ENCODE measurements around the gene BASP1.

BASP1 gene

DNA sequence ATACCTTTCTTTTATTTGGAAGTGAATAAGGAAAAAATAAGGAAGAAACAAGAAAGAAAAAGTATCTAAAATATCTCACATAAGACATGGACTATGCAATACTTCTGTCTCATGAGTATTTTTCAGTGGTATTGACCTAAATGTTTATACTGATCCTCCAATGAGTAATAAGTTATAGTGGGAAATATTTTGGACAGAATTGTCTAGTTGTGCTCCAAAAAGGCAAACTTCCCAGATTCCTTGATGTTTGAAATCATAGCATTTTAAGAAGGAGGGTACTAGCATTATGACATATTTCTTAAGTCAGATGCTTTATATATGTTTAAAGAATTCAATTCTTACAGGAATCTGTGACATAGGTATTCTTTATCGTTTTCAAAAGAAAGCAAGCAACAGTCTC lies 34.5 kb upstream of the BASP1 start:
- POLR2A ChIA-PET = no interaction called here

DNA sequence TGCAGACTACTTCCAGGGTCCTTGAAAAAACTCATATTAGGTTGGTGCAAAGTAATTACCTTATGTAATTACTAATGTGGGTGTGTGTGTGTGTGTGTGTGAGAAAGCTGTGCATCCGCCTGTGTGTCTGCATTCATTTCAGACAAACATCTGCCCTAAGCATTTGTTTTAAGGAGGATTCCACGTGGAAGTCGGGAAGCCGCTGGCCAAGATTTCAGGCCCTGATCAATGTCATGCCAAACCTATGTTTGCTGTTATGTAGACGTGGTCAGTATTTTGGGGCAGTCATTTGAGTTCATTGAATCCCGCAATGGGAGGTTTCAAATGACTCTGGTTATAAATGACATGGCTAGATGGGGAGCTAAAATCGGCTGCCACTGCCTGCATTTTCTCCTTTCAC lies 33.6 kb upstream of the BASP1 start:
- no peak overlapping the region for H3K27ac ChIP-seq (ENCODE audit: extremely low read depth, low read depth, low read length)
- ChIA-PET POLR2A (no interaction called here), CTCF (interaction anchor here (1.5 kb wide), 1 partner anchor 245 kb away, joined by 5 read pairs; no protein-coding TSS in a partner anchor)
- no peaks in the 10 kb centered on the region for H3K4me1 ChIP-seq (ENCODE audit: control insufficient read depth, insufficient read depth, low read length)
- H3K9me3 ChIP-seq (ENCODE audit: control insufficient read depth, insufficient read depth, low read depth, low read length) = no peaks in the 10 kb centered on the region
- H3K4me3 ChIP-seq (ENCODE audit: low read depth, low read length) = no peak overlapping the region
- TF ChIP-seq ZNF202 (tag by site-specific recombination; IDR thresholded peaks at IDR 0.05; ENCODE audit: borderline replicate concordance) (no peak), GLI2 (tag by site-specific recombination; IDR thresholded peaks at IDR 0.05; ENCODE audit: borderline replicate concordance, low read depth) (no peak), ZNF133 (tag by site-specific recombination; IDR thresholded peaks at IDR 0.05) (no peak), ZNF23 (tag by site-specific recombination; IDR thresholded peaks at IDR 0.05; ENCODE audit: borderline replicate concordance) (no peak), ZNF664 (tag by site-specific recombination; IDR thresholded peaks at IDR 0.05) (no peak), ZBTB1 (tag by site-specific recombination; IDR thresholded peaks at IDR 0.05) (no peak), ZNF48 (tag by site-specific recombination; IDR thresholded peaks at IDR 0.05) (no peak), ZNF747 (tag by site-specific recombination; IDR thresholded peaks at IDR 0.05) (no peak), ZNF391 (tag by site-specific recombination; IDR thresholded peaks at IDR 0.05; ENCODE audit: borderline replicate concordance, low read depth) (no peak)
- TF ChIP-seq, protein P1, sequence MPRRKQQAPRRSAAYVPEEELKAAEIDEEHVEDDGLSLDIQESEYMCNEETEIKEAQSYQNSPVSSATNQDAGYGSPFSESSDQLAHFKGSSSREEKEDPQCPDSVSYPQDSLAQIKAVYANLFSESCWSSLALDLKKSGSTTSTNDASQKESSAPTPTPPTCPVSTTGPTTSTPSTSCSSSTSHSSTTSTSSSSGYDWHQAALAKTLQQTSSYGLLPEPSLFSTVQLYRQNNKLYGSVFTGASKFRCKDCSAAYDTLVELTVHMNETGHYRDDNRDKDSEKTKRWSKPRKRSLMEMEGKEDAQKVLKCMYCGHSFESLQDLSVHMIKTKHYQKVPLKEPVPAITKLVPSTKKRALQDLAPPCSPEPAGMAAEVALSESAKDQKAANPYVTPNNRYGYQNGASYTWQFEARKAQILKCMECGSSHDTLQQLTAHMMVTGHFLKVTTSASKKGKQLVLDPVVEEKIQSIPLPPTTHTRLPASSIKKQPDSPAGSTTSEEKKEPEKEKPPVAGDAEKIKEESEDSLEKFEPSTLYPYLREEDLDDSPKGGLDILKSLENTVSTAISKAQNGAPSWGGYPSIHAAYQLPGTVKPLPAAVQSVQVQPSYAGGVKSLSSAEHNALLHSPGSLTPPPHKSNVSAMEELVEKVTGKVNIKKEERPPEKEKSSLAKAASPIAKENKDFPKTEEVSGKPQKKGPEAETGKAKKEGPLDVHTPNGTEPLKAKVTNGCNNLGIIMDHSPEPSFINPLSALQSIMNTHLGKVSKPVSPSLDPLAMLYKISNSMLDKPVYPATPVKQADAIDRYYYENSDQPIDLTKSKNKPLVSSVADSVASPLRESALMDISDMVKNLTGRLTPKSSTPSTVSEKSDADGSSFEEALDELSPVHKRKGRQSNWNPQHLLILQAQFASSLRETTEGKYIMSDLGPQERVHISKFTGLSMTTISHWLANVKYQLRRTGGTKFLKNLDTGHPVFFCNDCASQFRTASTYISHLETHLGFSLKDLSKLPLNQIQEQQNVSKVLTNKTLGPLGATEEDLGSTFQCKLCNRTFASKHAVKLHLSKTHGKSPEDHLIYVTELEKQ (tag by site-specific recombination; IDR thresholded peaks at IDR 0.05; ENCODE audit: borderline replicate concordance) = no peak
- TF ChIP-seq, protein P2, sequence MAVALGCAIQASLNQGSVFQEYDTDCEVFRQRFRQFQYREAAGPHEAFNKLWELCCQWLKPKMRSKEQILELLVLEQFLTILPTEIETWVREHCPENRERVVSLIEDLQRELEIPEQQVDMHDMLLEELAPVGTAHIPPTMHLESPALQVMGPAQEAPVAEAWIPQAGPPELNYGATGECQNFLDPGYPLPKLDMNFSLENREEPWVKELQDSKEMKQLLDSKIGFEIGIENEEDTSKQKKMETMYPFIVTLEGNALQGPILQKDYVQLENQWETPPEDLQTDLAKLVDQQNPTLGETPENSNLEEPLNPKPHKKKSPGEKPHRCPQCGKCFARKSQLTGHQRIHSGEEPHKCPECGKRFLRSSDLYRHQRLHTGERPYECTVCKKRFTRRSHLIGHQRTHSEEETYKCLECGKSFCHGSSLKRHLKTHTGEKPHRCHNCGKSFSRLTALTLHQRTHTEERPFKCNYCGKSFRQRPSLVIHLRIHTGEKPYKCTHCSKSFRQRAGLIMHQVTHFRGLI (tag by site-specific recombination; IDR thresholded peaks at IDR 0.05) = no peak
- H3K36me3 ChIP-seq (ENCODE audit: control insufficient read depth in 2 of 2, insufficient read depth in 1 of 2, low read length in 2 of 2) = no peaks in the 10 kb centered on the region

More for the DNA sequence above, 34.5 kb upstream of the BASP1 start:
- CTCF ChIA-PET = interaction anchor here (0.7 to 3.8 kb wide), 4 partner anchors 8 to 1098 kb away, joined by 3 to 40 read pairs (median 4); no protein-coding TSS in a partner anchor
- Histone ChIP-seq H3K9me3 (ENCODE audit: control insufficient read depth, insufficient read depth, low read depth, low read length) (no peaks in the 10 kb centered on the region), H3K27ac (ENCODE audit: extremely low read depth, low read depth, low read length) (no peak overlapping the region), H3K4me1 (ENCODE audit: control insufficient read depth, insufficient read depth, low read length) (no peaks in the 10 kb centered on the region), H3K36me3 (ENCODE audit: control insufficient read depth in 2 of 2, insufficient read depth in 1 of 2, low read length in 2 of 2) (no peaks in the 10 kb centered on the region), H3K4me3 (ENCODE audit: low read depth, low read length) (no peak overlapping the region)
- no peak for TF ChIP-seq ZNF600 (tag by site-specific recombination; IDR thresholded peaks at IDR 0.05)
- TF ChIP-seq ZNF416 (tag by site-specific recombination; IDR thresholded peaks at IDR 0.05) = no peak
- TF ChIP-seq ZNF776 (tag by site-specific recombination; IDR thresholded peaks at IDR 0.05; ENCODE audit: borderline replicate concordance) = no peak
- no peak for TF ChIP-seq KLF10 (tag by site-specific recombination; IDR thresholded peaks at IDR 0.05)
- no peak for TF ChIP-seq ZNF747 (tag by site-specific recombination; IDR thresholded peaks at IDR 0.05)
- no peak for TF ChIP-seq ZNF239 (tag by site-specific recombination; IDR thresholded peaks at IDR 0.05)

DNA sequence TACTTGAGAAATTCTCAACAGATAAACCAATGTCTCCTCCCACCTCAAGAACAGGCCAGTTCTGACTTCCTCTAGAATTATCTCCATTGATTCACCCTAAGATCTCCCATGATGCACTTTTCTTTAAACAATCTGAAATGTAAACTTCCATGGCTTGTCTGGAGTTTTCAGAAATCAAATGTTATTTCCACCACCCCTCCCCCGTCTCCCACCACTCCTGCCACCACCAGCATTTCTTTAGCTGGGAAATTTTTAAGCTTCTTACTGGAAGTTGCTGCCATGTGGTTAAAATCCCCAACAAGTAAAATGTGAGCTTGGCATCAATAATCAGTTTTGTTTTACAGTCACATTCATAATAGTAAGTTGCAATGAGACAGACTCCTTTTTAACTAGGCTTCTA lies 32.8 kb upstream of the BASP1 start:
- Histone ChIP-seq H3K4me3 (ENCODE audit: low read depth, low read length) (no peak overlapping the region), H3K27ac (ENCODE audit: extremely low read depth, low read depth, low read length) (no peak overlapping the region), H3K4me1 (ENCODE audit: control insufficient read depth, insufficient read depth, low read length) (no peaks in the 10 kb centered on the region), H3K36me3 (ENCODE audit: control insufficient read depth in 2 of 2, insufficient read depth in 1 of 2, low read length in 2 of 2) (no peaks in the 10 kb centered on the region), H3K9me3 (ENCODE audit: control insufficient read depth, insufficient read depth, low read depth, low read length) (no peaks in the 10 kb centered on the region)
- CTCF ChIA-PET = interaction anchor here (0.7 to 1.0 kb wide), 3 partner anchors 30 to 581 kb away, joined by 3 to 4 read pairs (median 3); no protein-coding TSS in a partner anchor
- POLR2A ChIA-PET = no interaction called here
- TF ChIP-seq KLF16 (tag by site-specific recombination; IDR thresholded peaks at IDR 0.05) = no peak
- no peak for TF ChIP-seq ZNF664 (tag by site-specific recombination; IDR thresholded peaks at IDR 0.05)
- no peak for TF ChIP-seq KLF10 (tag by site-specific recombination; IDR thresholded peaks at IDR 0.05)
- TF ChIP-seq ZNF335 (tag by site-specific recombination; conservative IDR thresholded peaks at IDR 0.05) = no peak
- TF ChIP-seq ZNF660 (tag by site-specific recombination; IDR thresholded peaks at IDR 0.05) = no peak
- TF ChIP-seq ZNF292 (tag by site-specific recombination; IDR thresholded peaks at IDR 0.05; ENCODE audit: borderline replicate concordance, low read depth) = no peak
- TF ChIP-seq, protein P3, sequence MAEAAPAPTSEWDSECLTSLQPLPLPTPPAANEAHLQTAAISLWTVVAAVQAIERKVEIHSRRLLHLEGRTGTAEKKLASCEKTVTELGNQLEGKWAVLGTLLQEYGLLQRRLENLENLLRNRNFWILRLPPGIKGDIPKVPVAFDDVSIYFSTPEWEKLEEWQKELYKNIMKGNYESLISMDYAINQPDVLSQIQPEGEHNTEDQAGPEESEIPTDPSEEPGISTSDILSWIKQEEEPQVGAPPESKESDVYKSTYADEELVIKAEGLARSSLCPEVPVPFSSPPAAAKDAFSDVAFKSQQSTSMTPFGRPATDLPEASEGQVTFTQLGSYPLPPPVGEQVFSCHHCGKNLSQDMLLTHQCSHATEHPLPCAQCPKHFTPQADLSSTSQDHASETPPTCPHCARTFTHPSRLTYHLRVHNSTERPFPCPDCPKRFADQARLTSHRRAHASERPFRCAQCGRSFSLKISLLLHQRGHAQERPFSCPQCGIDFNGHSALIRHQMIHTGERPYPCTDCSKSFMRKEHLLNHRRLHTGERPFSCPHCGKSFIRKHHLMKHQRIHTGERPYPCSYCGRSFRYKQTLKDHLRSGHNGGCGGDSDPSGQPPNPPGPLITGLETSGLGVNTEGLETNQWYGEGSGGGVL (tag by site-specific recombination; IDR thresholded peaks at IDR 0.05) = no peak
- TF ChIP-seq, protein P4, sequence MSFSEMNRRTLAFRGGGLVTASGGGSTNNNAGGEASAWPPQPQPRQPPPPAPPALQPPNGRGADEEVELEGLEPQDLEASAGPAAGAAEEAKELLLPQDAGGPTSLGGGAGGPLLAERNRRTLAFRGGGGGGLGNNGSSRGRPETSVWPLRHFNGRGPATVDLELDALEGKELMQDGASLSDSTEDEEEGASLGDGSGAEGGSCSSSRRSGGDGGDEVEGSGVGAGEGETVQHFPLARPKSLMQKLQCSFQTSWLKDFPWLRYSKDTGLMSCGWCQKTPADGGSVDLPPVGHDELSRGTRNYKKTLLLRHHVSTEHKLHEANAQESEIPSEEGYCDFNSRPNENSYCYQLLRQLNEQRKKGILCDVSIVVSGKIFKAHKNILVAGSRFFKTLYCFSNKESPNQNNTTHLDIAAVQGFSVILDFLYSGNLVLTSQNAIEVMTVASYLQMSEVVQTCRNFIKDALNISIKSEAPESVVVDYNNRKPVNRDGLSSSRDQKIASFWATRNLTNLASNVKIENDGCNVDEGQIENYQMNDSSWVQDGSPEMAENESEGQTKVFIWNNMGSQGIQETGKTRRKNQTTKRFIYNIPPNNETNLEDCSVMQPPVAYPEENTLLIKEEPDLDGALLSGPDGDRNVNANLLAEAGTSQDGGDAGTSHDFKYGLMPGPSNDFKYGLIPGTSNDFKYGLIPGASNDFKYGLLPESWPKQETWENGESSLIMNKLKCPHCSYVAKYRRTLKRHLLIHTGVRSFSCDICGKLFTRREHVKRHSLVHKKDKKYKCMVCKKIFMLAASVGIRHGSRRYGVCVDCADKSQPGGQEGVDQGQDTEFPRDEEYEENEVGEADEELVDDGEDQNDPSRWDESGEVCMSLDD (tag by site-specific recombination; IDR thresholded peaks at IDR 0.05) = no peak
- TF ChIP-seq ZNF596 (tag by site-specific recombination; IDR thresholded peaks at IDR 0.05) = no peak

Data from HEK293 (cell line).